GM04503 (cell line): ENCODE data around the gene ZNF521.

ENCODE experiments used
- DNase-seq: peaks from one replicate; pipeline ENCODE4 v3.0.0-alpha.2; 2012; ENCODE audit warnings: low read depth

The ZNF521 gene

GRCh38 chr18:25351777-25352628 lies at the start of gene ZNF521:
TSS of gene ZNF521 (minus strand) at chr18:25352166. CDS start at chr18:25350946, 1,220 bp downstream.
- peak; percentile 51 for DNase-seq

- DNase-seq, result peak; percentile 8
These were observed 47.6 kb upstream of the ZNF521 start for GRCh38 chr18:25399554-25399953.

- no peak for DNase-seq
These were observed 40.2 kb upstream of the ZNF521 start for GRCh38 chr18:25392192-25392591.

GRCh38 chr18:25373432-25374179 lies 21.6 kb upstream of the ZNF521 start:
- no peak for DNase-seq

- no peak for DNase-seq
These were observed 18.4 kb upstream of the ZNF521 start for GRCh38 chr18:25370391-25370790.

GRCh38 chr18:25365242-25365641 lies 13.3 kb upstream of the ZNF521 start:
- no peak for DNase-seq

GRCh38 chr18:25364732-25365131 lies 12.8 kb upstream of the ZNF521 start:
- no peak for DNase-seq

GRCh38 chr18:25360301-25360899 lies 8.4 kb upstream of the ZNF521 start:
- no peak for DNase-seq

GRCh38 chr18:25353080-25353479 lies 1.1 kb upstream of the ZNF521 start:
- DNase-seq, result no peak

- no peak for DNase-seq
These were observed 651 bp upstream of the ZNF521 start for GRCh38 chr18:25352629-25353005.

GRCh38 chr18:25351280-25351775 lies 638 bp downstream of the ZNF521 start:
- DNase-seq, result no peak

- no peak for DNase-seq
These were observed 1.3 kb downstream of the ZNF521 start for GRCh38 chr18:25350489-25351251.

- DNase-seq, result no peak
These were observed 2.0 kb downstream of the ZNF521 start for GRCh38 chr18:25349926-25350487.

GRCh38 chr18:25349131-25349925 lies 2.6 kb downstream of the ZNF521 start:
- DNase-seq, result no peak

GRCh38 chr18:25348386-25349130 lies 3.4 kb downstream of the ZNF521 start:
- DNase-seq, result no peak

GRCh38 chr18:25346561-25346960 lies 5.4 kb downstream of the ZNF521 start:
- no peak for DNase-seq

GRCh38 chr18:25345081-25345866 lies 6.7 kb downstream of the ZNF521 start:
- DNase-seq, result no peak

- no peak for DNase-seq
These were observed 10.1 kb downstream of the ZNF521 start for GRCh38 chr18:25341831-25342230.

- DNase-seq, result no peak
These were observed 11.2 kb downstream of the ZNF521 start for GRCh38 chr18:25340762-25341161.
